HS-27A (cell line): ENCODE data around the gene PANK4.

Experiments used
- DNase-seq: peaks from one replicate; pipeline ENCODE4 v3.0.0-alpha.2; 2012; ENCODE audit warnings: low read depth, missing footprints

PANK4 gene

GRCh38 chr1:2476061-2476999 is 50.1 kb downstream of the PANK4 start, which contains the start of gene PLCH2:
Gene PLCH2 (plus strand): TSS chr1:2476289. CDS start chr1:2476589, 300 bp downstream.
- no peak for DNase-seq

DNA sequence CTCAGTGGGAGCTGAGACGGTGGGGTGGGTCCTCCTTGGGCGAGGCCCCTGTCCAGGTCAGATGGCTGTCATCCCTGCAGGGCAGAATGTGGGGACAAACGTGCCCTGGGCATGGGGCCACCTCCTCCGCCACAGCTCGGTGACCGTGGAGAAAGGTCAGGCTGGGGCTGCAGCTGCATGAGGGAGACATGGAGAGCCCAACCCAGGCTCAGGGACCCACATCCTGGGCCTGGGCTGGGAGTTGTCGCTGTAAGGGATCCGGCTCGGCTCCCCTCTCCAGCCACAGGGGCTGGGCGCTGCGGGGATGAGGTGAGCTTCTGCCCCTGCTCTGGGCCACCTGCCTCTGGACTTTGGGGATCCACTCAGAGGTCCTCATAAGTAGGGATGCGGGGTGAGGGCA is 50.8 kb downstream of the PANK4 start:
- DNase-seq, result no peak

DNA sequence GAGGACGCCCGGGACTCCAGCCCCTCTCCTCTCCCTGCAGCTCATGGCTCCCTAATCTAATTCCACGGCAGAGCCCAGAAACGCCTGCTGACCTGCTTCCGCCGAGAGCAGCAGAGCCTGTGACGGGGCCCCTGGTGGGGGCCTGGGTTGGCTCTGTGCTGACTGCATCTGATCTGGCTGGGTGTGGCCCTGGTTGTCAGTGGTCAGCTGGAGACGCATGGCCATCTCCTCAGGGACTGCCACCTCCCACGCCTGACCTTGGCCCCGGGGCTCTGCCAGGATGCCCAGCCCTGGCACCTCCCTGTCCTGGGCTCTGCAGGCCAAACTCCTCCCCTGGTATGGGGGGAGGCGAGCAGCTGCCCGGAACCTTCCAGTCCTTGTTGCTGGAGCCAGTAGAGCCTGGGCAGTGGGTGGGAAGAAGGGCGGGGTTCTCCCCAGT is 51.4 kb downstream of the PANK4 start:
- no peak for DNase-seq

- no peak for DNase-seq
Measured at GRCh38 chr1:2474104-2474844, 52.1 kb downstream of the PANK4 start.

DNA sequence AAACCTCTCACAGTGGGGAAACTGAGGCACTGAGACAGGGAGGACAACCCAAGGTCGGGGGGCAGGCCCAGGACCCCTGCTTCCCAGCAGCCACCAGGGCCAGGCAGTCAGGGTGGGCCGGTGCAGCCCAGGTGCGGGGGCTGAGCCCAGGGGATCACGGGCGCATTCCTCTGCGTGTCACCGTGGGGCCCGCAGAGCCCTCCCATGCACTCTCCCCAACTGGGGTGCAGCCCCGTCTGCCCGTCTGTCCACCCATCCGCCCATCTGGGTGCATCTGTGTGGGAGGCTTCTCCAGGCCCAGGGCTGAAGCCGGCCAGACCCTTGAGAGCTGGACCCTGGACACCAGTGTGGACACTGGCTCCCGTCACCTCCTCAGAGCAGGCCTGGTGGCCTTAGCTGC is 53.2 kb downstream of the PANK4 start:
- no peak for DNase-seq

- DNase-seq, result no peak
Measured at GRCh38 chr1:2472561-2473177, 53.7 kb downstream of the PANK4 start.

DNA sequence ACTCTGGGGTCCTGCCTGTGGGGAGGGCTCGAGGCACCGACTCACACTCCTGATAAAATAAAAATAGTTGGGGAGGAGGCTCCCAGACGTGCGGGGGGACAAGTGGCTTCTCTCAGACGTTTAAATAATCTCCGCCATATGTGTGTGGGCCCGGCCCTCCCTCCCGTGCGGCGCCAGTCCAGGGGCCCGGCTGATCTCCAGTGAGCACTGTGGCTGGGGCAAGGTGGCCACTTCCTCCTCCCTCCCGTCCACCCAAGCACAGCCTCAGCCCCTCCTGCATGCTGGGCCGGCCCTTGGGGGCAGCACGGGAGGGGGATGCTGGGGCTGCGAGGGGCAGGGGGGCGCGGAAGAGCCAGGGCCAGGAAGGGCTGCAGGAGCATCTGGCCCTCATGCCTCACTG is 54.3 kb downstream of the PANK4 start:
- no peak for DNase-seq

- no peak for DNase-seq
Measured at GRCh38 chr1:2471587-2472001, 54.8 kb downstream of the PANK4 start.

DNA sequence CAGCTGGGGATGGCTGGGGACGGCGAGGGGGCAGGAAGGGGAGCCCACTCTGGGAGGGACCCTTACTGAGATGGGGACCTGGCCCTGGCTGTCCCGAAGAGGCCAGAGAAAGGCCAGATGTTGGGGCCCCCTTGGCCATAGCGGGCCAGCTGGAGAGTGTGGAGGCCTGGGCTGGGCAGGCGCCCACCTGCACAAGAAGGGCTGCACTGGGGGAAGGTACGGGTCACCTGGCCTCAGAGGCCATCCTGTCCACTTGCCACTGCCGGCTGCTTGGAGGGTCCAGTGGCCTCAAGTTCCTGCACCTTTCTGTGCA is 55.3 kb downstream of the PANK4 start:
- no peak for DNase-seq

GRCh38 chr1:2470290-2471158 is 55.9 kb downstream of the PANK4 start:
- DNase-seq, result no peak

GRCh38 chr1:2469103-2469940 is 57.1 kb downstream of the PANK4 start:
- DNase-seq, result no peak

DNA sequence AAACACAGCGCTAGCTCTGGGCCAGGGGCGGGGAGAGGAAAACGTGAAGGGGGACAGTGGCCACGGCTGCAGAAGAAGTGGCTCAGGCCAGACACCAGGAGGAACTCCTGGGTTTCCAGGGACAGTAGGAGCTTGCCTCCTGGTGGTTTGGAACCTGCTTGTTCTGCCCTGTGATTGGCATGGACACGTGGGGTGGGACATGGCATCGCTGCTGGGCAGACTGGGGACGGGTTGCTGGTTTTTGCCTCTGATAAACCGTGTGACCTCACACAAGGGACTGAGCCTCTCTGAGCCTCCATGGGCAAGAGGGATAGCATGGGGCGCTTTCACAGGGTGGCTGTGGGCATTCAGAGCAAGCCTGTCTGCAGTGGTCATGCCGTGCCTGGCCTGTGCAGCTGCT is 57.9 kb downstream of the PANK4 start:
- no peak for DNase-seq

DNA sequence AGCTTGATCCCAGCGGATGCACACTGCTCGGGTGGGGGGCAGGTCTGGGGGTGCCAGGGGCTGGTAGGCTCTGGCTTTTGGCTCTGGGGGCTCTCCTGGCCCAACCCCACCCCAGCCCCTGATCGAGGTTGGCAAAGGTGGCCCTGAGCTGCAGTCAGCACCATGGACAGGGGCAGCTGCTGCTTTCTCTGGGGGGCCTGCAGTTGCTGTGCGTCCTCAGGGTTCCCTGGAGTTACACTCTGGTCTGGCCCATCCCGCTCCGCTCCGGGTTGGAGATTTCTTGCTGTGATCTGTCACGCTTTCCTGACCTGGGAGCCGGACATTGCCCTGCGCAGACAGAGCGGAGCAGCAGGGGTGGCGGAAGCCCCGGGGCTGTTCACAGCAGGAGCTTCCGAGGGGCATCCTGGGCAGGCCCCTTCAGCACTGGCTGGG is 58.3 kb downstream of the PANK4 start:
- no peak for DNase-seq

DNA sequence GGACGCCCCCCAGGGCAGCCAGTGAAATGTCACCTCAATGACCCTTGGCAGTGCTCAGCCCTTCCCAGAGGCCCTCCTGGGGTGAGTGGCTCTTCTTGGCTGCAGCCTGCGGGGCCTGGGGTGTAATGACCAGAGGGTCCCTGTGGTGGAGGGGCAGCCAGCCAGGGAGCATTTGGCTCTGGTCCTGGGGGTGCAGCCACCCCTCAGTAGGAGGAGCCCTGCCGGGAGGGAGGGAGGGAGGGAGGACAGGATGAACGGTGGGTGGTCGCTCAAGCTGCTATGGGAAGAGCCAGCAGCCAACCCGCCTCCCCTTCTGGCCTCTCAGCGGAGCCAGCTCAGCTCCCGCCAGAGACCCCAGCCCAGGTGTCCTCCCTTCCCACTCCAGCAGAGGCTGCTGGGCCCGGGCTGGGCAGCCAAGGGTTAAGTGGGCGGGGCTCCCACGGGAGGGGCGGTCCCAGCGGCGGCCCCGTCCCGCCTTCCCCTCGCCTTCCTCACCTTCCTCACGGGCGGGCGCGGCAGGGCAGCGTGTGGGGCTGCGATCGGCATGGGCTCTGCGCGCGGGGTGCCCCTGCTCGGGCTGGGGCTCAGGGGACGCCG is 59.3 kb downstream of the PANK4 start:
- DNase-seq, result no peak

- no peak for DNase-seq
Measured at GRCh38 chr1:2466270-2466665, 60.1 kb downstream of the PANK4 start.

DNA sequence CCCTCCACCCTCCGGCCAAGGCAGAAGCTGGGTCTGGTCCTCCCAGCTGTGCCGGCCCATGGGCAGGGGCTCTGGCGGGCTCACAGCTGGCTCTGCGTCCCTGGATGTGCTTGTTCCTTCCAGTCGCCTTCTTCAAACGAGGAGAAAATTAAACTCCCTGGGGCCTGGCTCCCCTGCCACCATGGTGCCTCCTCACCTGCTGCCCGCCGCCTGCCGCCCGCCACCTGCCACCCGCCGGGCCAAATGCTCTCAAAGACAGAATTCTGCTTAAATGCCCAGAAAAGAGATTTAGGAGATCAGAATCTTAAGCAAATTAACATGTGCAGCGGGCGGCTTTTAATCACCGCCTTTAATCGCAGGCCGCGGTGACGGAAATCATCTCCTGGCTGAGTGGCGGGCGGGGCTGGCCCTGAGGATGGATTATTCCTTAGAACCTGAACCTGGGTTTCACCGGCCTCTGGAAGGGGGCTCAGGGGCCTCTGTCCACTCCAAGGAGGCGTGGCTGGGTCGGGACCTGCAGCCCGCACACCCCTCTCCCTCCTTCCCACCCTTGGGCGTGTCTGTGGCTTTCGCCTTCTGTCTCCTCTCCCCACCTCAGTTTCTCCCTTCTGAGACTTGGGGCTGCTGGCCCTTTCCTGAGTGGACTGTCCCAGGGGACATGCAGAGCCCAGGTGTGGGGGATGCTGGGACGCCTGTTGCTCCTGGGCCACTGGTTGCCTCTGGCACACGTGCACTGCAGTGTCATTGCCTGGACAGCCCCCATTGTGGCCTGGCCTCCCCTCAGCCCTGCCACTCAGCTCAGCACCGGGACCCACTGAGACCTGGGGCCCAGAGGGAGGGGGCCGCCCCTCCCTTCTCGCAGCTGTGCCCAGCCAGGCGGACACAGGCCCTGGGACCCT is 60.8 kb downstream of the PANK4 start:
- no peak for DNase-seq

DNA sequence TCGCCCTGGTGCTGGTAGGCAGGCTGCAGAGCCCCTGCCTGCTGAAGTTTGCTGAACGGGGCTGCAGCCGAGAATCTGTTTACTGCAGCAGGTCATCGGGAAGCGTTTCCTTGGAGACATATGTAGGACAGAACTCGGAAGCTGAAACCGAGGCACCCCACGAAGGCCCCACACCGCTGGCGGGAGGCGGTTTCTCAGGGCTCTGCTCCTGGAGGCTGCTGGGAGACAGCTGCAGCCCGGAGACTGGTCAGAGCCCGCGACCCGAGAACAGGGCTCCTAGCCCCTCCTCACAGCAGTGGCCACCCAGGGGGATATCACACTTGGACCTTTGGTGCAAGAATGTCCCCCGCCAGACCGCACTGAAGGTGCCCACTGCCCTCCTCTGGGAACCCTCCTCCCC is 63.0 kb downstream of the PANK4 start:
- no peak for DNase-seq

- DNase-seq, result no peak
Measured at GRCh38 chr1:2462819-2463218, 63.6 kb downstream of the PANK4 start.

DNA sequence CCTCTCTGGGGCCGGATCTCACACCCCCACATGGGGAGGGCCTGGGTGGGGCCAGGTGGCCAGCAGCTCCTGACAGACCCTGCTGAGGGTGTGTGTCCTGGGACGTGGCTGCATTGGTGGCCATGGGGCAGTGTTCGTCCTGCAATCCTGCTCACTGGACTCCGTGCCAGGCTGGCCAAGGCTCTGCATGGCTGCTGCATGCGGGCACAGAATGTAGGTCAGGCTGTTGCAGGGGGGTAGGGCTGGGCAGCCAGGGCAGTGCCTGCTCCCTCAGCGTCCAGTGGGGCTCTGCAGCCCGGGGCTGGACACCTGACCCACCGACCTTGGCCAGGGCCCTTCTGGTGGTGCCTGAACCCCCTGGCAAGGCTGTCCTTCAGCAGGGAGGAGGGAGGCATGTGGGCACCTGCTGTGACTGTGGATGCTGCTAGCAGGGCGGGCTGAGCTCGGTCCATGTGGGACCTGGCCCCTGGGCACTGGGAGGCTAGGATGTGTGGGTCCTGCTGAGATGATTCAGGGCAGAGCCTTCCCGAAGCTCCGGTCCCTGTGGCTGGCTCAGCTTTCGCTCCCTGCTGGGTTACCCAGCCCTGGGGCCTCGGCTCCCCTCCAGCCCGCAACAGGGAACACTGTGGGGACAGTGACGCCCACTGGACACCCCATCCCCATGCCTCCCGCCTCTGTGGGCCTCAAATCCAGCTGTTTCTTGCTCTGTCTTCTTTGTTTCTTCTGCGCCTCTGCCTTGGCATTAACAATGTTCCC is 65.2 kb downstream of the PANK4 start:
- no peak for DNase-seq
